ENCODE results near the gene OTOR. TPM values are rescaled to one million over a fixed set of nuclear protein-coding genes. Genes with fewer than 3 reads are reported as not detected.

OTOR gene
- total RNA-seq, 4 donors from 2014 or later = not detected

GRCh38 chr20:16771213-16771612 is 23.1 kb downstream of the OTOR start:
- no peaks in the 10 kb centered on the region for H3K4me1 ChIP-seq
- no peaks in the 10 kb centered on the region for H3K27me3 ChIP-seq
- H3K36me3 ChIP-seq = no peaks in the 10 kb centered on the region
- no peak overlapping the region for H3K27ac ChIP-seq
- H3K9me3 ChIP-seq = peaks cover 4% of the 10 kb centered on the region
- DNase-seq (ENCODE audit: low spot score in 2 of 2) = no peak
- no peak overlapping the region for H3K4me3 ChIP-seq
- TF ChIP-seq POLR2A (IDR thresholded peaks at IDR 0.05) = no peak
- no peak for TF ChIP-seq POLR2AphosphoS5 (IDR thresholded peaks at IDR 0.05)
- TF ChIP-seq EP300 (IDR thresholded peaks at IDR 0.05) = no peak
- no peak for TF ChIP-seq CTCF (IDR thresholded peaks at IDR 0.05)

- 82% methylated on average over 1 of the region's 1 CpG for WGBS
Measured at GRCh38 chr20:16775961-16776360, 27.8 kb downstream of the OTOR start.

GRCh38 chr20:16777126-16777525 is 29.0 kb downstream of the OTOR start:
- 65% methylated on average over 1 of the region's 1 CpG for WGBS

More at GRCh38 chr20:16775961-16776360, 27.8 kb downstream of the OTOR start:
- H3K27ac ChIP-seq = no peak overlapping the region
- H3K4me3 ChIP-seq = no peak overlapping the region
- no peak for DNase-seq (ENCODE audit: low spot score in 2 of 2)
- H3K36me3 ChIP-seq = no peaks in the 10 kb centered on the region
- peaks cover 4% of the 10 kb centered on the region for H3K9me3 ChIP-seq
- no peaks in the 10 kb centered on the region for H3K4me1 ChIP-seq
- no peaks in the 10 kb centered on the region for H3K27me3 ChIP-seq
- TF ChIP-seq POLR2AphosphoS5 (IDR thresholded peaks at IDR 0.05) = no peak
- TF ChIP-seq CTCF (IDR thresholded peaks at IDR 0.05) = no peak
- TF ChIP-seq POLR2A (IDR thresholded peaks at IDR 0.05) = no peak
- TF ChIP-seq EP300 (IDR thresholded peaks at IDR 0.05) = no peak

GRCh38 chr20:16778159-16778558 is 30.0 kb downstream of the OTOR start:
- 93% methylated on average over 1 of the region's 1 CpG for WGBS
- no peak for DNase-seq (ENCODE audit: low spot score in 2 of 2)
- H3K27ac ChIP-seq = no peak overlapping the region

More at GRCh38 chr20:16777126-16777525, 29.0 kb downstream of the OTOR start:
- no peak for DNase-seq (ENCODE audit: low spot score in 2 of 2)
- Histone ChIP-seq H3K27me3 (no peaks in the 10 kb centered on the region), H3K9me3 (peaks cover 7% of the 10 kb centered on the region), H3K36me3 (no peaks in the 10 kb centered on the region), H3K27ac (no peak overlapping the region), H3K4me1 (no peaks in the 10 kb centered on the region), H3K4me3 (no peak overlapping the region)
- TF ChIP-seq POLR2AphosphoS5 (IDR thresholded peaks at IDR 0.05) (no peak), EP300 (IDR thresholded peaks at IDR 0.05) (no peak), CTCF (IDR thresholded peaks at IDR 0.05) (no peak), POLR2A (IDR thresholded peaks at IDR 0.05) (no peak)

GRCh38 chr20:16781496-16781895 is 33.3 kb downstream of the OTOR start:
- Histone ChIP-seq H3K36me3 (no peaks in the 10 kb centered on the region), H3K4me1 (no peaks in the 10 kb centered on the region), H3K27ac (no peak overlapping the region), H3K9me3 (peaks cover 6% of the 10 kb centered on the region), H3K27me3 (no peaks in the 10 kb centered on the region), H3K4me3 (no peak overlapping the region)
- WGBS = 97% methylated on average over 1 of the region's 1 CpG
- no peak for TF ChIP-seq EP300 (IDR thresholded peaks at IDR 0.05)
- no peak for TF ChIP-seq CTCF (IDR thresholded peaks at IDR 0.05)
- no peak for TF ChIP-seq POLR2AphosphoS5 (IDR thresholded peaks at IDR 0.05)
- TF ChIP-seq POLR2A (IDR thresholded peaks at IDR 0.05) = no peak
- DNase-seq (ENCODE audit: low spot score in 2 of 2) = no peak

More at GRCh38 chr20:16778159-16778558, 30.0 kb downstream of the OTOR start:
- Histone ChIP-seq H3K4me1 (no peaks in the 10 kb centered on the region), H3K4me3 (no peak overlapping the region), H3K27me3 (no peaks in the 10 kb centered on the region), H3K36me3 (no peaks in the 10 kb centered on the region), H3K9me3 (peaks cover 10% of the 10 kb centered on the region)
- TF ChIP-seq CTCF (IDR thresholded peaks at IDR 0.05) (no peak), POLR2A (IDR thresholded peaks at IDR 0.05) (no peak), POLR2AphosphoS5 (IDR thresholded peaks at IDR 0.05) (no peak), EP300 (IDR thresholded peaks at IDR 0.05) (no peak)
